Hepatocyte (in vitro differentiated cells): ENCODE measurements around the gene ST3GAL5. TPM values are rescaled to one million over a fixed set of nuclear protein-coding genes. Genes with fewer than 3 reads are reported as not detected.

ENCODE experiments used
- DNase-seq: peaks from one replicate; pipeline ENCODE4 v3.0.0-alpha.2; 2016; ENCODE audit warnings: low spot score
- H2AFZ ChIP-seq: fragments of 200-600 bp; sonication (generic); 2 replicates; pipeline ENCODE4 v1.6.0; 2016; ENCODE audit warnings: antibody characterized with exemption, mild to moderate bottlenecking
- H3K27ac ChIP-seq: fragments of 200-600 bp; sonication (generic); 2 replicates; pipeline ENCODE4 v1.5.1; 2016; ENCODE audit warnings: mild to moderate bottlenecking
- H3K27me3 ChIP-seq: fragments of 200-600 bp; sonication (generic); 2 replicates; pipeline ENCODE4 v1.6.1; 2016
- H3K36me3 ChIP-seq: fragments of 200-600 bp; sonication (generic); replicated peaks from 2 replicates; pipeline ENCODE4 v1.5.1; 2016; ENCODE audit warnings: low read depth; ENCODE audit not compliant: insufficient read depth
- H3K4me1 ChIP-seq: fragments of 200-600 bp; sonication (generic); 2 replicates; pipeline ENCODE4 v1.5.1; 2016; ENCODE audit warnings: mild to moderate bottlenecking, moderate library complexity; ENCODE audit not compliant: insufficient read depth
- H3K4me2 ChIP-seq: fragments of 200-600 bp; sonication (generic); 2 replicates; pipeline ENCODE4 v1.6.0; 2016
- H3K4me3 ChIP-seq: fragments of 200-600 bp; sonication (generic); 2 replicates; pipeline ENCODE4 v1.5.1; 2016; ENCODE audit warnings: mild to moderate bottlenecking
- H3K79me2 ChIP-seq: fragments of 200-600 bp; sonication (generic); 2 replicates; pipeline ENCODE4 v1.6.0; 2017; ENCODE audit warnings: mild to moderate bottlenecking
- H3K9me2 ChIP-seq: fragments of 200-600 bp; sonication (generic); replicated peaks from 2 replicates; pipeline ENCODE4 v1.6.0; 2017; ENCODE audit warnings: mild to moderate bottlenecking; ENCODE audit not compliant: insufficient read depth
- H3K9me3 ChIP-seq: fragments of 200-600 bp; sonication (generic); 2 replicates; pipeline ENCODE4 v1.5.1; 2016; ENCODE audit warnings: low read depth, mild to moderate bottlenecking
- H4K20me1 ChIP-seq: fragments of 200-600 bp; sonication (generic); 2 replicates; pipeline ENCODE4 v1.6.0; 2016; ENCODE audit warnings: mild to moderate bottlenecking; ENCODE audit not compliant: insufficient read depth, poor library complexity, severe bottlenecking
- EZH2 ChIP-seq: fragments of 200-600 bp; sonication (generic); IDR thresholded peaks from 2 replicates; pipeline ENCODE4 v1.6.1; 2016; ENCODE audit warnings: antibody characterized with exemption, mild to moderate bottlenecking, borderline replicate concordance
- EZH2phosphoT487 ChIP-seq: fragments of 200-600 bp; sonication (generic); IDR thresholded peaks from one replicate; pipeline ENCODE4 v1.6.1; 2018; ENCODE audit warnings: antibody characterized with exemption, mild to moderate bottlenecking, low read depth, moderate library complexity; ENCODE audit not compliant: unreplicated experiment, severe bottlenecking
- WGBS: methylation state at CpG from one replicate; pipeline ENCODE4 v1.1.6; 2016; ENCODE audit warnings: low lambda C conversion rate; ENCODE audit errors: missing lambda C conversion rate; 5-methylcytosine and 5-hydroxymethylcytosine counted together
- polyA plus RNA-seq: library from polyadenylated mRNA; unstranded; fragments of >200 nt; fragmentation: Nextera tagmentation; extraction: Ambion mirVana; gene quantifications from 2 replicates; pipeline ENCODE4 v1.2.1, GENCODE V29; 2016
- total RNA-seq: library from RNA; depleted of rRNA; stranded (reverse); fragments of >200 nt; gene quantifications from 2 replicates; pipeline ENCODE4 v1.2.3, GENCODE V29; 2014
- TF ChIP-seq, protein P1 (sequence below): fragments of 200-600 bp; sonication (generic); IDR thresholded peaks from 2 replicates; pipeline ENCODE4 v1.5.1; 2016; ENCODE audit warnings: antibody characterized with exemption, mild to moderate bottlenecking; ENCODE audit not compliant: poor library complexity

Gene ST3GAL5
- total and polyA plus RNA-seq, 2 experiments from 2014 or later = 24.7 to 25.6 TPM

DNA sequence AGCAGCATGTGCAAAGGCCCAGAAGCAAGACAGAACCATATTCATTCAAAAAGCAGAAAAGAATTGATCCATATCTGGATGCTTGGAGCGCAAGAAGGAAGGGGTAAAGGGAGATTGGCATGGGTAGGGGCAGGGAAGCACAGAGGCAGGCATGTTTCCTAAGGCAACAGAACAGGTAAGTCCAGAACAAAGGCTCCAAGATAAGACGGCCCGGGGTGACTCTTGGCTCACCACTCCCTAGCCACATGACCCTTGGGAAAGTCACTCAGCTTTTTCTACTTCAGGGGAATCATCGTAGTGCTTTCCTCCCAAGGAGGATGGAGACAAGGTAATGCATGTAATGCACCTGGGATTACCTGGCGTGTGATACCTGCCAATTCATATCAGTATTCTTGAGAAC lies 37.7 kb upstream of the ST3GAL5 start:
- Histone ChIP-seq H2AFZ (no peak overlapping the region), H4K20me1 (no peaks in the 10 kb centered on the region), H3K9me2 (no peaks in the 10 kb centered on the region), H3K27me3 (no peaks in the 10 kb centered on the region), H3K4me2 (no peak overlapping the region), H3K79me2 (no peaks in the 10 kb centered on the region), H3K27ac (no peak overlapping the region), H3K4me3 (no peak overlapping the region), H3K9me3 (no peaks in the 10 kb centered on the region), H3K36me3 (no peaks in the 10 kb centered on the region), H3K4me1 (peaks cover 23% of the 10 kb centered on the region)
- WGBS = 59% methylated on average over 5 of the region's 5 CpGs
- TF ChIP-seq EZH2phosphoT487 = no peak
- no peak for TF ChIP-seq EZH2
- TF ChIP-seq, protein P1, sequence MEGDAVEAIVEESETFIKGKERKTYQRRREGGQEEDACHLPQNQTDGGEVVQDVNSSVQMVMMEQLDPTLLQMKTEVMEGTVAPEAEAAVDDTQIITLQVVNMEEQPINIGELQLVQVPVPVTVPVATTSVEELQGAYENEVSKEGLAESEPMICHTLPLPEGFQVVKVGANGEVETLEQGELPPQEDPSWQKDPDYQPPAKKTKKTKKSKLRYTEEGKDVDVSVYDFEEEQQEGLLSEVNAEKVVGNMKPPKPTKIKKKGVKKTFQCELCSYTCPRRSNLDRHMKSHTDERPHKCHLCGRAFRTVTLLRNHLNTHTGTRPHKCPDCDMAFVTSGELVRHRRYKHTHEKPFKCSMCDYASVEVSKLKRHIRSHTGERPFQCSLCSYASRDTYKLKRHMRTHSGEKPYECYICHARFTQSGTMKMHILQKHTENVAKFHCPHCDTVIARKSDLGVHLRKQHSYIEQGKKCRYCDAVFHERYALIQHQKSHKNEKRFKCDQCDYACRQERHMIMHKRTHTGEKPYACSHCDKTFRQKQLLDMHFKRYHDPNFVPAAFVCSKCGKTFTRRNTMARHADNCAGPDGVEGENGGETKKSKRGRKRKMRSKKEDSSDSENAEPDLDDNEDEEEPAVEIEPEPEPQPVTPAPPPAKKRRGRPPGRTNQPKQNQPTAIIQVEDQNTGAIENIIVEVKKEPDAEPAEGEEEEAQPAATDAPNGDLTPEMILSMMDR = no peak
- DNase-seq = no peak

- Histone ChIP-seq H3K4me1 (peaks cover 32% of the 10 kb centered on the region), H4K20me1 (no peaks in the 10 kb centered on the region), H3K27ac (peak overlapping the region; percentile 76), H3K27me3 (no peaks in the 10 kb centered on the region), H3K36me3 (no peaks in the 10 kb centered on the region), H3K4me2 (no peak overlapping the region), H3K9me3 (no peaks in the 10 kb centered on the region), H2AFZ (no peak overlapping the region), H3K9me2 (no peaks in the 10 kb centered on the region), H3K79me2 (no peaks in the 10 kb centered on the region), H3K4me3 (no peak overlapping the region)
- DNase-seq = no peak
- TF ChIP-seq EZH2phosphoT487 (no peak), EZH2 (no peak)
- TF ChIP-seq, protein P1 = no peak
- WGBS = 100% methylated on average over 2 of the region's 2 CpGs
Measured at GRCh38 chr2:85925216-85925671, 36.5 kb upstream of the ST3GAL5 start.

GRCh38 chr2:85924522-85924921 lies 35.7 kb upstream of the ST3GAL5 start:
- 43% methylated on average over 4 of the region's 4 CpGs for WGBS
- H3K4me1 ChIP-seq = peaks cover 25% of the 10 kb centered on the region
- no peaks in the 10 kb centered on the region for H3K9me3 ChIP-seq
- H3K9me2 ChIP-seq = no peaks in the 10 kb centered on the region
- H3K4me3 ChIP-seq = no peak overlapping the region
- H3K27ac ChIP-seq = peak overlapping the region; percentile 83
- no peaks in the 10 kb centered on the region for H3K36me3 ChIP-seq
- TF ChIP-seq EZH2 (no peak), EZH2phosphoT487 (no peak)
- TF ChIP-seq, protein P1 = no peak
- H2AFZ ChIP-seq = no peak overlapping the region
- no peak overlapping the region for H3K4me2 ChIP-seq
- H3K79me2 ChIP-seq = no peaks in the 10 kb centered on the region
- no peaks in the 10 kb centered on the region for H4K20me1 ChIP-seq
- H3K27me3 ChIP-seq = no peaks in the 10 kb centered on the region
- DNase-seq = peak; percentile 55

GRCh38 chr2:85922199-85922598 lies 33.4 kb upstream of the ST3GAL5 start:
- Histone ChIP-seq H3K4me1 (peaks cover 24% of the 10 kb centered on the region), H3K4me2 (peak overlapping the region; percentile 50)
- WGBS = 21% methylated on average over 3 of the region's 3 CpGs

More at GRCh38 chr2:85922199-85922598, 33.4 kb upstream of the ST3GAL5 start:
- Histone ChIP-seq H3K36me3 (no peaks in the 10 kb centered on the region), H2AFZ (no peak overlapping the region), H3K4me3 (no peak overlapping the region), H3K79me2 (no peaks in the 10 kb centered on the region), H3K27ac (peak overlapping the region; percentile 74), H4K20me1 (no peaks in the 10 kb centered on the region), H3K9me3 (no peaks in the 10 kb centered on the region), H3K9me2 (no peaks in the 10 kb centered on the region), H3K27me3 (no peaks in the 10 kb centered on the region)
- DNase-seq = no peak
- no peak for TF ChIP-seq EZH2phosphoT487
- no peak for TF ChIP-seq EZH2
- TF ChIP-seq, protein P1 = no peak
